ENCODE results near the gene VPS13C.

The VPS13C gene

DNA sequence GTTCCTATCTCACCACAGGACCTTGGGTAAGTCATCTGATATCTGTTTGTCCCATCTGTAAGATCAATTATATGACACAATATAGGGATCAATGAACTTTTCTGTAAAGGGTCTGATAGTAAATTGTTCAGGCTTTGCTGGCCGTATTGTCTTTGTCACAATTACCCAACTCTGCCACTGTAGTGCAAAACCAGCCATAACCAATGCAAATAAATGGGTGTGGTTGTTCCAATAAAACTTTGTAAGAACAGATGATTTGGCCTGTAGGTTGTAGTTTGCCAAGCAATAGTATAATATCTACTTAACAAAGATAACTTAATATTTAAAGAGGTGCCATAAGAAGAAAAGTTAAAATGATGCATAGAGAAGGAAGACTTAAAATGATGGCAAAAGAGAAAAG lies 210.8 kb downstream of the VPS13C start:
- FAIRE-seq: no peak

GRCh38 chr15:61841466-61841865 lies 218.8 kb downstream of the VPS13C start:
- DNase-seq (ENCODE audit: insufficient read length, low spot score): no peak
- no peak for FAIRE-seq
- no peak for TF ChIP-seq CTCF (IDR thresholded peaks at IDR 0.05; ENCODE audit: insufficient read depth, missing control alignments)

More for the DNA sequence above, 210.8 kb downstream of the VPS13C start:
- DNase-seq (ENCODE audit: insufficient read length, low spot score): no peak
- no peak for TF ChIP-seq CTCF (IDR thresholded peaks at IDR 0.05; ENCODE audit: insufficient read depth, missing control alignments)

DNA sequence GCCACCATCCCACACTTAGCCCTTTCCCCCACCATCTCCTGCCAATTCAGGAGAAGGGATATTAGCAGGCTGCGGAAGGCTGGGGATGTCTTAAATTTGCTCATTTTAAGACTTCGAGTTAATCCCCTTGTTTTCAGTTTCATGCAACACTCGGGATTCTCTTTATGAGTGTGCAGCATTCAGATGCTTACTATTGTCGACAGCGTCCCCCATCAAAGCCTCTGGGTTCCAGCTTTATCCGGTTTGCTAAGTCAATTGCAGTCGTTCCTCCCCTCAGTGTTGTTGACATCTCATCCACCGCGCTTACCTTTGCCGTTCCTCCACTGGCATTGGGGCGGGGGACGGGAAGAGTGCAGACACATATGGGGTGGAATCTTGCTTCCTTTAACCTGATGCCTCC lies 220.2 kb downstream of the VPS13C start:
- no peak for FAIRE-seq
- DNase-seq (ENCODE audit: insufficient read length, low spot score): no peak
- TF ChIP-seq CTCF (IDR thresholded peaks at IDR 0.05; ENCODE audit: insufficient read depth, missing control alignments): no peak

DNA sequence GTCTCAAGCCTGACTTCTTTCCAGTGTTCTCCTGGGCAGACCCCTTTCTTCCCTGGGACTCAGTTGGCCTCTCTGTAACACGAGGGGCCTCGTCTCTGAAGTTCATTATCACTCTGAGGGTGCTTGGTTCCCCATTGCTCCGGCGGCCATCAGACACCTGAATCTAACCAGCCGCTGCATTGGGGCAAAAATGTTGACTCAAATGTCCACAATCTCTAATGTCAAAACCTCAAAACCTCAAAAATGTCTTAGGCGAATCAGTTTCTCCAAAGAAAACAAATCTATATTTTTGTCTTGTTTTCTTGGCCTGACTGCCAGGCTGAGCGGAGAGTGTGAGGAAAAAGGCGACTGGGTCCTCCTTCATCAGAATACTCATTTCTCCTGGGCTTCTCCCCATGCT lies 220.7 kb downstream of the VPS13C start:
- DNase-seq (ENCODE audit: insufficient read length, low spot score) (no peak), FAIRE-seq (no peak)
- TF ChIP-seq CTCF (IDR thresholded peaks at IDR 0.05; ENCODE audit: insufficient read depth, missing control alignments): no peak

DNA sequence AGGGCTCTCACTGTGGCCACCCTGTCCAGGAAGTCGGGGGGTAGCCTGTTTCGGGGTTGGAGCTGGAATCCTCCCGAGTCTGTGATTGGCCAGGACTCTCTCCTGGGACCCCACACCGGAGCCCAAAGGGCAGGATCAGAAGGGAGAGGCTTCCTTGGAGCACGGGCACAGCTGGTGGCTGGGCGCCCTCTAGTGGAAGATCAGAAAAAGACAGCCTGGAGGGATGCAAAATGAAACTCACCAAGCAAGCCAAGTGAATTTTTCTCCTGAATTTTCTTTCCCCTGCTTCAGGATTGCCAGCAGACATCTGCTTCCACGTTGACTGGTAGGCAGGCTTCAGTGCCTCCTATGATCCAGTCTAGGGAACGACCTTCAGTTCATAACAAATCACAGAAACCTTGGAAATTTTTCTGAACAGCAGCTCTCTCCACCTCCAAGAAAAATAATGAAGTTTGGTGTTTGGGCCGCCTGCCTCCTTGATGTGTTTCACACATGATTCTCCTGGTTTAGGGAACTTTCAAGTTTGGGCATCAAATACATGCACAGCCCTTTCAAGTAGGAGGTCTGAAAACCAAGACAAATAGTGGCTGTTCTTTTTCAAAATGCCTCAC lies 224.6 kb downstream of the VPS13C start:
- DNase-seq (ENCODE audit: insufficient read length, low spot score) (peak; percentile 54), FAIRE-seq (peak; percentile 63)
- TF ChIP-seq CTCF (IDR thresholded peaks at IDR 0.05; ENCODE audit: insufficient read depth, missing control alignments): peak; percentile 89

DNA sequence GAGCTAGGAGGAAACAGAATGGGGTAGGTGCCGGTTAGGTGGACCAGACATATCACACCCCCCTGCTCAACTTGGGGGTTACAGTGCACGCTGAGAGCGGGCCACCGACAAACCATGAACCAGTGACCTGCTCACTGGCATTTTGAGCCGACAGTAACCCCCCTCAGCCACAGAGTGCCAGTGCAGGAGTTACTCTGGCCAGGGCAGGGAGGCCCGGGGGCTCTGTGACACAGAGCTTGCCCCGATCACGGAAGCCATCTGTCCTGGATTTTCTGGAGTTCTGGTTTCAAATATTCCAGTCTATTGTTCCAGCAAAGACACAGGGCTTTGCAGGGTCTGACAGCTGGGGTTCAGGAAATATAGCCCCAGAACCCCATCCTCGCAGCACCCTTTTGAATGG lies 225.2 kb downstream of the VPS13C start:
- no peak for TF ChIP-seq CTCF (IDR thresholded peaks at IDR 0.05; ENCODE audit: insufficient read depth, missing control alignments)
- no peak for FAIRE-seq
- DNase-seq (ENCODE audit: insufficient read length, low spot score): no peak

DNA sequence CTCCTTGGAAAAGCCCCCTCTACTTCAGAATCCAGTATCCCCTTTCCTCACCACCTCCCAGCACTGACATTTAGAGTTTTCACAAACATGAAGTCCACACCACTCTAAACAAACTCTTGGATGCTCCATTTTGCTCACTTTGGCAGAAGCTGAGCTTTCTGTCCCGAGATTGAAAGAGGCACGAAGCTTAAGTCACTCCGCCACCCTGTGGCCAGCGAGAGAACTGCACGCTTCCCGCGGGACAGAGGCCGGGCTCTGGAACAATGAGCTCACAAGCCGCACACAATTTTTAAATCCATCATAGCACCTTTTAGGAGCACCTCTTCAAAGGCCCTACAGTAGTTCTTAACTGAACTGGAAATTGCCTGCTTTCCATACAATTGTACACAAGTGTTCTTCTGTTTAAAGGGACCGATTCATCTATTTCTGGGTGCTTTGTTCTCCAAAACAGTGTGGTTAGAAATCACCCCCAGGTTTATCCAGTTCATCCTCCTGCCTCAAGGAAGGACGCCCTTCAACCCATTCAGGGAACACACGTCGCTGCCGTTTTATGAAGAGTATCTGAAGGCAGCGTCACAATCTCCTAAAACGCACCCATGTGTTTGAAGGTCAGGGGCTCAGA lies 226.1 kb downstream of the VPS13C start:
- TF ChIP-seq CTCF (IDR thresholded peaks at IDR 0.05; ENCODE audit: insufficient read depth, missing control alignments): peak; percentile 98
- DNase-seq (ENCODE audit: insufficient read length, low spot score) (no peak), FAIRE-seq (no peak)
